Breast epithelium (tissue), 4 donors: ENCODE measurements around the gene RNF223. TPM values are rescaled to one million over a fixed set of nuclear protein-coding genes. Genes with fewer than 3 reads are reported as not detected.

Experiments used
- DNase-seq, 2 donors: peaks; one replicate each; pipeline ENCODE4 v3.0.0-alpha.2; 2019; ENCODE audit warnings: low spot score in 2 of 2
- H3K27ac ChIP-seq, 2 donors: fragments of 200-600 bp; sonication (generic) in 1 of 2; one replicate each; pipeline ENCODE4 v1.5.1; 2016 to 2019; ENCODE audit warnings: mild to moderate bottlenecking in 1 of 2
- H3K27me3 ChIP-seq, 2 donors: fragments of 200-600 bp; sonication (generic) in 1 of 2; one replicate each; pipeline versions ENCODE4 v1.5.1 to v1.6.0; 2017 to 2019; ENCODE audit warnings: control low read depth in 1 of 2, mild to moderate bottlenecking in 1 of 2
- H3K36me3 ChIP-seq: fragments of 200-600 bp; one replicate; pipeline ENCODE4 v1.5.1; 2019
- H3K4me1 ChIP-seq, 2 donors: fragments of 200-600 bp; sonication (generic); one replicate each; pipeline ENCODE4 v1.5.1; 2016 to 2019; ENCODE audit warnings: control low read depth in 1 of 2
- H3K4me3 ChIP-seq, 3 donors: fragments of 200-600 bp; sonication (generic); 1 replicate in 2 of 3; 2 replicates in 1 of 3; pipeline ENCODE4 v1.5.1; 2016 to 2019; ENCODE audit warnings: mild to moderate bottlenecking in 3 of 3, moderate library complexity in 2 of 3
- H3K9me3 ChIP-seq, 2 donors: fragments of 200-600 bp; sonication (generic) in 1 of 2; one replicate each; pipeline ENCODE4 v1.5.1; 2016 to 2019; ENCODE audit warnings: control low read depth in 1 of 2
- POLR2A ChIP-seq: fragments of 450-650 bp; IDR thresholded peaks from one replicate; pipeline ENCODE4 v1.6.1; 2016; ENCODE audit warnings: antibody characterized with exemption, mild to moderate bottlenecking, moderate library complexity
- POLR2AphosphoS5 ChIP-seq, 3 donors: sonication (generic); formaldehyde crosslinking; IDR thresholded peaks; one replicate each; pipeline ENCODE4 v1.6.1; 2017; ENCODE audit warnings: antibody characterized with exemption in 3 of 3
- intact Hi-C: fragments of 100-400 bp; cut with DNase I; formaldehyde crosslinking; loops from one replicate; pipeline ENCODE4 v1.15.1; 2023; ENCODE audit warnings: low total_unique reads
- total RNA-seq, 3 donors: library from RNA; depleted of rRNA; stranded (reverse); fragments of >200 nt; gene quantifications; one replicate each; pipeline ENCODE4 v1.1.0, GENCODE V29; 2016
- TF ChIP-seq, protein P1 (sequence below), 3 donors: fragments of 450-650 bp; IDR thresholded peaks; one replicate each; pipeline ENCODE4 v1.5.1; 2016 to 2017; ENCODE audit warnings: antibody characterized with exemption in 3 of 3, mild to moderate bottlenecking in 3 of 3, moderate library complexity in 3 of 3

RNF223 gene
- total RNA-seq, 3 donors from 2014 or later: 0.33 to 2.8 TPM; not detected in 1

DNA sequence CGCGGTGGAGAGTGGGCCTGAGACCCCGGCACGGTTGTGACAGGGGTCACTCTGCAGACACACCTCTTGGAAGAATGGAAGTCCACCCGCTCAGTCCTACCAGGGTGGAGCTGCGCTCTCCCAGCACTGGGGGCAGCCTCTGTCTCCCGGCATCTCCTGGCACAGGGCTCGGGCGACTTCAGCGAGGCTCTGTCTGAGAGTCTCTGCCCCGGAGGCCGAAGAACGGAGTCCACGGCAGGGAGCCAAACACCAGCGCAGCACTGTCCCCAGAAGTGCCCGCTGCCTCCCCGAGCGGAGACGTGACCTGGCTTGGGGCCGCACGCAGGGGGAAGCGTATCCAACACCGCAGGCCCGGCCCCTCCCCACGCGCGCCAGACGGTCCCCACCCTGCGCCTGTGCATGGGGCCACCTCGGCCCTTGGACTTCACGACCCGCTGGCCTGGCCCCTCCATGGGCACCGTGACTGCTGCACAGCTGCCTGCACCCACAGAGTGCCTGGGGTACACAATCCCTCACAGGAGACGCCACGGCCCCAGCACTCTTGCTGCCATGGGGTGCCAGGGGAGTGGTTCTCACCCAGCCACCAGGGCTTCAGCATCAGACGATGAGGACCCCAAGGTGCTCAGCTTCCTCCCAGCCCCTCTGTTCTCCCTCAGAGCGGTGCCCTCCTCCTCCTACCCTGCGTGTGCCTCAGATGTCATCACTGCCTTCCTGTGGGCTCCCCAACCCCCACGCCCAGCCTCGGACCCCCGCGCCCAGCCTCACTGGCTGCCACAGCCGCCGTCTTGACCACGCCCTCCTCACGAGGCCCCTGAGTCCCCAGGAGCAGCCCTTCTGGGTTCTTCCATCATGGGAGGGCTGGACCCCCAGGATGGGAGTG lies 14.9 kb upstream of the RNF223 start:
- Histone ChIP-seq H3K27ac (no peak overlapping the region), H3K36me3 (no peaks in the 10 kb centered on the region), H3K4me1 (no peaks in the 10 kb centered on the region), H3K9me3 (no peaks in the 10 kb centered on the region), H3K4me3 (no peak overlapping the region), H3K27me3 (no peaks in the 10 kb centered on the region)
- no peak for DNase-seq
- TF ChIP-seq, protein P1, sequence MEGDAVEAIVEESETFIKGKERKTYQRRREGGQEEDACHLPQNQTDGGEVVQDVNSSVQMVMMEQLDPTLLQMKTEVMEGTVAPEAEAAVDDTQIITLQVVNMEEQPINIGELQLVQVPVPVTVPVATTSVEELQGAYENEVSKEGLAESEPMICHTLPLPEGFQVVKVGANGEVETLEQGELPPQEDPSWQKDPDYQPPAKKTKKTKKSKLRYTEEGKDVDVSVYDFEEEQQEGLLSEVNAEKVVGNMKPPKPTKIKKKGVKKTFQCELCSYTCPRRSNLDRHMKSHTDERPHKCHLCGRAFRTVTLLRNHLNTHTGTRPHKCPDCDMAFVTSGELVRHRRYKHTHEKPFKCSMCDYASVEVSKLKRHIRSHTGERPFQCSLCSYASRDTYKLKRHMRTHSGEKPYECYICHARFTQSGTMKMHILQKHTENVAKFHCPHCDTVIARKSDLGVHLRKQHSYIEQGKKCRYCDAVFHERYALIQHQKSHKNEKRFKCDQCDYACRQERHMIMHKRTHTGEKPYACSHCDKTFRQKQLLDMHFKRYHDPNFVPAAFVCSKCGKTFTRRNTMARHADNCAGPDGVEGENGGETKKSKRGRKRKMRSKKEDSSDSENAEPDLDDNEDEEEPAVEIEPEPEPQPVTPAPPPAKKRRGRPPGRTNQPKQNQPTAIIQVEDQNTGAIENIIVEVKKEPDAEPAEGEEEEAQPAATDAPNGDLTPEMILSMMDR (IDR thresholded peaks at IDR 0.05): no peak
- no peak for TF ChIP-seq POLR2A
- TF ChIP-seq POLR2AphosphoS5 (IDR thresholded peaks at IDR 0.05): no peak
- intact Hi-C loops: no loop called here

DNA sequence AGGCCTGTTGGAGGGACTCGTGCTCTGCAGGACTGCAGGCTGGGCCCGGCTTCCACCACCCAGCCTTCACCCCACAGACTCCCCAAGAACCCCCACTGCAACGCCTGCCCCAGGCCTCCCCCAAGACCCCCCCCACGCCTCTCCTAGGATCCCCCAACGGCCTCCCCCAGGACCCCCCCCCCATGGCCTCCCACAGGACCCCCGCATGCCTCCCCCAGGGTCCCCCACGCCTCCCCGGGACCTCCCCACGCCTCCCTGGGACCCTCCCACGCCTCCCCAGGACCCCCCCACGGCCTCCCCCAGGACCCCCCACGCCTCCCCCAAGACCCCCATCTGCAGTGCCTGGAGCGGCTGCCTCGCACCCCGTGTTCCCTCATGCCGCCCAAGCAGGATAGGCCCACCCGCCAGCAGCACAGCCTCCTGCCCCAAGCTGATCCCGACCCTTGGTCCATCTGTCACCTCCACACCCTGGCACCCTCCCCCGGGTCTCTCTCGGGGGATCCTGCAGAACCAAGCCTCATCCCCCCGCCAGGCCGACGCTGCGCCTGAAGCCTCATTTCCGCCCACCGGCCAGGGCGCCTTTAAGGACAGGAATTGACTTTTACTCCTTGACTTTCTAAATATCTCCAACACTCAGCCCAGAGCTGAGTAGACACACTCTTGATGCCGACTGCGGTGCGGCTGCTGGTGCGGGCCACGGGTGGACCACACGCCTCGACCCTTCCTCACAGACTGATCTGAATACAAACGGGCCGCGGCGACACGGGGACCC lies 14.1 kb upstream of the RNF223 start:
- Histone ChIP-seq H3K4me3 (no peak overlapping the region), H3K4me1 (no peaks in the 10 kb centered on the region), H3K27ac (no peak overlapping the region), H3K36me3 (no peaks in the 10 kb centered on the region), H3K9me3 (no peaks in the 10 kb centered on the region), H3K27me3 (no peaks in the 10 kb centered on the region)
- TF ChIP-seq, protein P1 (IDR thresholded peaks at IDR 0.05): no peak
- TF ChIP-seq POLR2A (no peak), POLR2AphosphoS5 (IDR thresholded peaks at IDR 0.05) (no peak)
- intact Hi-C loops: no loop called here
- DNase-seq: no peak

DNA sequence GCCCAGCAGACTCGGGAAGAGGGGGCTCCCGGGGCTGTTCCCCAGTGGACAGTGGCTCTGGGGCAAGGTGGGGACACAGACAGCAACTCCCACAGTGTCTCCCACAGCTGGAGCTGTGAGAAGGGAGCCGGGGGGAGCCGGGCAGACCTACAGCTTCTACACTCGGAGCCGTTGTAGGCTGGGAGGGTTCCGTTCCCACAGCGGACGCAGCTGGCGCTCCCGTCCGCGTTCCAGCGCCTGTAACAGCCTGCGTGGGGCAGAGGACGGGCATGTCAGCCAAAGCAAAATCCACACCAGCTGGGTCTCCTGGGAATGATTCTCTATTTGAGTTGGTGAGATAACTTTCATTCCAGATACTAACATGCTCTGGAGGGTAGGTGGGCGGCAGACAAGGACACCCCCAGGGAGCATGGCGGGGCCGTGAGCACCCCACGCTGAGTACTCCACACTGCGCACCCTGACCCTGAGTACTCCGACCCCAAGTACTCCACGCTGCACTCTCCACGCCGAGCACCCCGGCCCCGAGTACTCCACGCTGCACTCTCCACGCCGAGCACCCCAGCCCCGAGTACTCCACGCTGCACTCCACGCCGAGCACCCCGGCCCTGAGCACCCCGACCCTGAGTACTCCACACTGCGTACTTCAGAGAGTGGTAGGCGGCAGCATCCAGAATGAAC lies 13.4 kb upstream of the RNF223 start:
- no peaks in the 10 kb centered on the region for H3K4me1 ChIP-seq
- no peaks in the 10 kb centered on the region for H3K27me3 ChIP-seq
- no peak for DNase-seq
- H3K9me3 ChIP-seq: no peaks in the 10 kb centered on the region
- TF ChIP-seq POLR2AphosphoS5 (IDR thresholded peaks at IDR 0.05) (no peak), POLR2A (no peak)
- TF ChIP-seq, protein P1 (IDR thresholded peaks at IDR 0.05): no peak
- intact Hi-C loops: no loop called here
- no peak overlapping the region for H3K4me3 ChIP-seq
- H3K27ac ChIP-seq: no peak overlapping the region
- H3K36me3 ChIP-seq: no peaks in the 10 kb centered on the region

DNA sequence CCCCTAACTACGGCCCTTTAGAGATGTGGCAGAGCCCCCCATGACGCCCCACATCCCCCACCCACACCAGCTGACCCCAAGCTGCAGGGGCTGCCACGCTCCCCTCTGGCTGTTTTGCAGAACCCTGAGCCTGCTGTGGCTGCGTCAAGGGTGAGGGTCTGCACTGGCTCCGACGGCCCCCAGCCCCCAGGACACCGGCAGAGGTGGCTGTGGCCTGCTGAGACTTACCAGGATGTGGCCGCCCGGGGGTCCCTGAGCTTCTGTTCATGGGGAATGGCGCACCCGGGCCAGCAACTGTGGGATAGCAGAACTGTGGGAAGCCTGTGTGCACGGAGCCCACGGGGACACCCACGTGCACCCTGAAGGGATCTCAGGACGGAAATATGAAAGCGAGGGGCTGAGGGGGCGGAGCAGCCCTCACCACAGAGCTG lies 12.8 kb upstream of the RNF223 start:
- intact Hi-C loops: no loop called here
- no peaks in the 10 kb centered on the region for H3K9me3 ChIP-seq
- TF ChIP-seq, protein P1 (IDR thresholded peaks at IDR 0.05): no peak
- TF ChIP-seq POLR2A (no peak), POLR2AphosphoS5 (IDR thresholded peaks at IDR 0.05) (no peak)
- no peaks in the 10 kb centered on the region for H3K27me3 ChIP-seq
- no peaks in the 10 kb centered on the region for H3K36me3 ChIP-seq
- no peak overlapping the region for H3K27ac ChIP-seq
- no peak overlapping the region for H3K4me3 ChIP-seq
- no peak for DNase-seq
- no peaks in the 10 kb centered on the region for H3K4me1 ChIP-seq
